GM19397 (cell line): ENCODE data around the gene NOL9.

Experiments used
- ATAC-seq: cut with Tn5 transposase; IDR thresholded peaks from one replicate; pipeline ENCODE4 v1.9.1; 2021; ENCODE audit warnings: mild to moderate bottlenecking, moderate library complexity; ENCODE audit not compliant: unreplicated experiment

Gene NOL9

DNA sequence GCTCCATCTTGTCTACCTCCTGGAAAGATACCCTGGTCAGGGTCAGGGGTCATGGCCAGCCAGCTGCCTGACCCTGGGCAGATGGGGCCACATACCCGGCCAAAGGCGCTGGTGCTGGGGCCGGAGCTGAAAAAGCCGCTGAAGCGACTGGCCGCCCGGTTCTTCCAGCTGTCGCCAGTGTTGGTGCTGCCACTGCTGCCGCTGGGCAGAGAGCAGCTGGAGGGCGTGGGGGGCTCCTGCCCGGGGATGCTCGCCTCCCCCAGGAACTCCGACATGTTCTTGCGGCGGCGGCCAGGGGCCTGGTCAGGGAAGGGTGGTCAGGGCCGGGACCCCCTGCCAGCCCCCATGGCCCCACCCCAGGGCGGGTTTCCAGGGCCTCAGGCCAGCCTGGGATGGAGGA lies 81.2 kb downstream of the NOL9 start:
- ATAC-seq = no peak

DNA sequence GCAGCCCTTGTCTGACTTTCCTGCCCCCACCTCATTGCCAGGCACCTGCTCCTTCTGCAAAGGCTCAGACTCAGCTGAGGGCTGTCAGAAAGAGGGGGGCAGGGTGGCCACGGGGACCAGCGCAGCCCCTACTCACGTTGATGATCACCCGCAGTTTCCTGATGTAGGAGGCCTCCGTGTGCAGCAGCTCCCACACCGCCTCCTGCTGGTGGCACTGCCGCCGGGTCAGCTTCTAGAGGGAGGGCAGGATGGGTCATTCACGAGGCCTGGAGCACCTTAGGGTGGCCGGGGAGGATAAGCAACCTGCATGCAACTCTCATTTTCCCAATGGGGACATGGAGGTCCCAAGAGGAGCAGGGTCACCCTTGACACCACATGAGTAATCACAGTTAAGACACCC lies 81.9 kb downstream of the NOL9 start:
- ATAC-seq = no peak

GRCh38 chr1:6471970-6472368 lies 82.3 kb downstream of the NOL9 start:
- ATAC-seq = no peak
